Sigmoid colon (tissue), 4 donors: ENCODE measurements around the gene USP40.

Source experiments
- CTCF ChIP-seq, 4 experiments: fragments of 450-650 bp in 3 of 4; fragments of 200-600 bp in 1 of 4; IDR thresholded peaks; one replicate each; pipeline ENCODE4 v1.5.1; 2016 to 2019; ENCODE audit warnings: antibody characterized with exemption in 4 of 4, mild to moderate bottlenecking in 3 of 4, moderate library complexity in 2 of 4
- EP300 ChIP-seq, 4 donors: sonication (generic); formaldehyde crosslinking; IDR thresholded peaks; one replicate each; pipeline ENCODE4 v1.6.1; 2017; ENCODE audit warnings: antibody characterized with exemption in 4 of 4

- no peak for TF ChIP-seq CTCF (IDR thresholded peaks at IDR 0.05)
- TF ChIP-seq EP300 (IDR thresholded peaks at IDR 0.05), result no peak
Measured at GRCh38 chr2:233546101-233546500, 20.5 kb downstream of the USP40 start.
